ENCODE measurements around the gene TREH. TPM values are rescaled to one million over a fixed set of nuclear protein-coding genes. Genes with fewer than 3 reads are reported as not detected.
A peak's percentile ranks its signal among the peaks of the same experiment; 100 is the strongest.

TREH gene
- total and polyA plus RNA-seq, 2 experiments from 2014 or later, result 0.36 TPM; not detected in 1

- Histone ChIP-seq H3K27ac (ENCODE audit: low read depth) (no peak overlapping the region), H2AFZ (peak overlapping the region; percentile 56; the same call in 1 of the 2 replicates), H3K36me3 (ENCODE audit: insufficient read depth) (no peaks in the 10 kb centered on the region), H3K9me2 (ENCODE audit: insufficient read depth) (no peaks in the 10 kb centered on the region), H3K4me1 (ENCODE audit: insufficient read depth) (peaks cover 14% of the 10 kb centered on the region; the same call in 1 of the 2 replicates), H3K4me3 (no peak overlapping the region), H3K79me2 (replicated peaks; ENCODE audit: insufficient read depth) (no peaks in the 10 kb centered on the region), H3K27me3 (ENCODE audit: insufficient read depth) (no peaks in the 10 kb centered on the region), H3K4me2 (0 out of 2 replicates have a peak overlapping the region, but pooled peaks have one; percentile 20), H3F3A (replicated peaks; ENCODE audit: low read depth) (0 out of 2 replicates have a peak, but pooled peaks cover 3% of the 10 kb centered on the region), H4K20me1 (replicated peaks; ENCODE audit: insufficient read depth) (no peaks in the 10 kb centered on the region)
- ATAC-seq, result no peak
- TF ChIP-seq CREB1 (CRISPR knock-in tag; IDR thresholded peaks at IDR 0.05; ENCODE audit: low read depth) (no peak), JUNB (IDR thresholded peaks at IDR 0.05; ENCODE audit: unreplicated experiment) (no peak), CTCF (conservative IDR thresholded peaks at IDR 0.05; ENCODE audit: low read depth in 2 of 2) (peak in 1 of 2 experiments; percentile 53; a peak in 2 of 4 replicates)
- H3K4me3 Mint-ChIP-seq, result no peak overlapping the region
- no peak for DNase-seq (ENCODE audit: low spot score)
- H3K27ac Mint-ChIP-seq, result peak overlapping the region; percentile 17; the same call in 1 of the 2 replicates
- no peaks in the 10 kb centered on the region for H3K9me3 Mint-ChIP-seq
- peaks cover 11% of the 10 kb centered on the region for H3K27me3 Mint-ChIP-seq (ENCODE audit: insufficient read depth, low read depth, poor library complexity)
- H3K36me3 Mint-ChIP-seq (ENCODE audit: low read depth), result no peaks in the 10 kb centered on the region
- peaks cover 32% of the 10 kb centered on the region for H3K4me1 Mint-ChIP-seq
Observed at GRCh38 chr11:118691926-118692830, 12.7 kb upstream of the TREH start.

- Mint-ChIP-seq H3K27me3 (ENCODE audit: insufficient read depth, low read depth, poor library complexity) (peaks cover 11% of the 10 kb centered on the region), H3K27ac (peak overlapping the region; percentile 84), H3K4me1 (peaks cover 24% of the 10 kb centered on the region), H3K36me3 (ENCODE audit: low read depth) (no peaks in the 10 kb centered on the region), H3K9me3 (no peaks in the 10 kb centered on the region), H3K4me3 (peak overlapping the region; percentile 34; the same call in 1 of the 3 replicates)
- Histone ChIP-seq H4K20me1 (replicated peaks; ENCODE audit: insufficient read depth) (no peaks in the 10 kb centered on the region), H3K36me3 (ENCODE audit: insufficient read depth) (no peaks in the 10 kb centered on the region), H3K4me2 (peak overlapping the region; percentile 35; the same call in 1 of the 2 replicates), H3K4me1 (ENCODE audit: insufficient read depth) (peaks cover 14% of the 10 kb centered on the region; the same call in 1 of the 2 replicates), H3K27ac (ENCODE audit: low read depth) (peak overlapping the region; percentile 50; the same call in 1 of the 2 replicates), H3K4me3 (no peak overlapping the region), H3K79me2 (replicated peaks; ENCODE audit: insufficient read depth) (no peaks in the 10 kb centered on the region), H3F3A (replicated peaks; ENCODE audit: low read depth) (0 out of 2 replicates have a peak, but pooled peaks cover 3% of the 10 kb centered on the region), H3K9me2 (ENCODE audit: insufficient read depth) (no peaks in the 10 kb centered on the region), H3K27me3 (ENCODE audit: insufficient read depth) (no peaks in the 10 kb centered on the region), H2AFZ (no peak overlapping the region)
- peak; percentile 12 for ATAC-seq
- DNase-seq (ENCODE audit: low spot score), result no peak
- TF ChIP-seq ETS1 (IDR thresholded peaks at IDR 0.05) (no peak), ZNF331 (CRISPR knock-in tag; IDR thresholded peaks at IDR 0.05; ENCODE audit: low read depth) (no peak), CTCF (conservative IDR thresholded peaks at IDR 0.05; ENCODE audit: low read depth in 2 of 2) (no peak), REST (IDR thresholded peaks at IDR 0.05; ENCODE audit: unreplicated experiment) (no peak), NANOG (IDR thresholded peaks at IDR 0.05; ENCODE audit: borderline replicate concordance) (no peak), CREB1 (CRISPR knock-in tag; IDR thresholded peaks at IDR 0.05; ENCODE audit: low read depth) (no peak), ZNF114 (CRISPR knock-in tag; IDR thresholded peaks at IDR 0.05) (no peak), STAT1 (IDR thresholded peaks at IDR 0.05; ENCODE audit: unreplicated experiment) (no peak), POLR2AphosphoS5 (IDR thresholded peaks at IDR 0.05; ENCODE audit: low read depth) (no peak), EZH2phosphoT487 (IDR thresholded peaks at IDR 0.05; ENCODE audit: unreplicated experiment) (no peak), JUNB (IDR thresholded peaks at IDR 0.05; ENCODE audit: unreplicated experiment) (no peak)
Observed at GRCh38 chr11:118690553-118691304, 11.3 kb upstream of the TREH start.
